ENCODE measurements around the gene SLC25A29. TPM values are rescaled to one million over a fixed set of nuclear protein-coding genes. Genes with fewer than 3 reads are reported as not detected.

The SLC25A29 gene
- total and polyA plus RNA-seq, 2 of the 4 experiments (the other 2 are of a cell fraction), result 6.5 to 37.7 TPM

- TF ChIP-seq CTCF (conservative IDR thresholded peaks at IDR 0.05; ENCODE audit: low read depth, low read length), result no peak
- TF ChIP-seq RAD21 (IDR thresholded peaks at IDR 0.05; ENCODE audit: low read length), result no peak
- TF ChIP-seq MAFK (IDR thresholded peaks at IDR 0.05; ENCODE audit: low read depth, low read length), result no peak
- no peak for TF ChIP-seq CHD1 (IDR thresholded peaks at IDR 0.05; ENCODE audit: low read depth, low read length)
- TF ChIP-seq MAZ (IDR thresholded peaks at IDR 0.05; ENCODE audit: borderline replicate concordance, low read depth, low read length), result no peak
These were observed 1.4 kb downstream of the SLC25A29 start (continued) for GRCh38 chr14:100304825-100305323.

Data from IMR-90 (cell line).